ENCODE results near the gene UTS2.

The UTS2 gene

DNA sequence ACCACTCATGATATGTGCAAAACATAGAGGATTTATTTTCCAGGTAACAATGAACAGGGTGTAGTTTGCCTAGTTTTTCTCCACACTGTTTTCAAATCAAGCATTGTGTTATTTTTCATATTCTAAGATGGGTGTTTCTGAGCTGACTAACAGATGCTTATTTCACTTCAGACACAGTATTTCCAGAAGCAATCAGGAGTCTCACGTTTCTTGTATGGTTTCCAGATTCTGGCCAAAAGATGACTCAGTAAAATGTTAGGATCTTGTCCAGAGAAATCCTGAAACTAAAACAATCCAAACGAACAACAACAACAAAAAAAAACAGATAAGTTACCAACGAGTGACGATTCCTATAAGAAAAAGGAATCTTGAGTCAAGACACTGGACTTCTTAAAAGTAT is 5.3 kb downstream of the UTS2 start:
- no peak for TF ChIP-seq FOXP2 (optimal IDR thresholded peaks at IDR 0.05; ENCODE audit: borderline replicate concordance, extremely low read depth, extremely low read length, insufficient read depth)
- TF ChIP-seq SIN3A (IDR thresholded peaks at IDR 0.05; ENCODE audit: borderline replicate concordance, insufficient read depth, low read length) = no peak
- no peak for TF ChIP-seq POLR2AphosphoS5 (IDR thresholded peaks at IDR 0.05; ENCODE audit: low read depth, low read length)
- TF ChIP-seq TAF1 (IDR thresholded peaks at IDR 0.05; ENCODE audit: borderline replicate concordance, insufficient read depth, low read length) = no peak
- no peak for TF ChIP-seq REST (IDR thresholded peaks at IDR 0.05; ENCODE audit: insufficient read depth in 1 of 2, low read depth in 2 of 2, low read length in 2 of 2)

DNA sequence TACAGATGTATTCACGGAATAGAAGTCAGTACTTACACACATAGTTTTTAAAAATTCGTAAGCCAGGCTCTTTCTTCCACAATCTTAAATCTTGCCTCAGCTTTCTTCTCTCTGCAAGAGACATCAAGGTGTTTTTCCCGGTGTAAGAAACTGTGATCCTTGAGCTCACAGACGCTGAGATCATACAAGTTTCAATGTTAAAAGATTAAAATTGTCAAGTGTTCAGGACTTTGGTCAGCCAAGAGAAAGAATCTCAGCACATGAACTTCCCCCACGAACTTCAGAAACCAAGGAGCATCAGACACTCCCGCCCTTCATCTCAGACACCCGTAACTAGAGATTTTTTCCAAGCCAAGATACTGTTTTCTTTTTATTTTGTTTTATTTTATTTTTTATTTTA is 6.2 kb downstream of the UTS2 start:
- TF ChIP-seq REST (IDR thresholded peaks at IDR 0.05; ENCODE audit: insufficient read depth in 1 of 2, low read depth in 2 of 2, low read length in 2 of 2) = no peak
- no peak for TF ChIP-seq SIN3A (IDR thresholded peaks at IDR 0.05; ENCODE audit: borderline replicate concordance, insufficient read depth, low read length)
- TF ChIP-seq FOXP2 (optimal IDR thresholded peaks at IDR 0.05; ENCODE audit: borderline replicate concordance, extremely low read depth, extremely low read length, insufficient read depth) = no peak
- TF ChIP-seq POLR2AphosphoS5 (IDR thresholded peaks at IDR 0.05; ENCODE audit: low read depth, low read length) = no peak
- TF ChIP-seq TAF1 (IDR thresholded peaks at IDR 0.05; ENCODE audit: borderline replicate concordance, insufficient read depth, low read length) = no peak

- TF ChIP-seq POLR2AphosphoS5 (IDR thresholded peaks at IDR 0.05; ENCODE audit: low read depth, low read length) (no peak), FOXP2 (optimal IDR thresholded peaks at IDR 0.05; ENCODE audit: borderline replicate concordance, extremely low read depth, extremely low read length, insufficient read depth) (no peak), TAF1 (IDR thresholded peaks at IDR 0.05; ENCODE audit: borderline replicate concordance, insufficient read depth, low read length) (no peak), REST (IDR thresholded peaks at IDR 0.05; ENCODE audit: insufficient read depth in 1 of 2, low read depth in 2 of 2, low read length in 2 of 2) (no peak), SIN3A (IDR thresholded peaks at IDR 0.05; ENCODE audit: borderline replicate concordance, insufficient read depth, low read length) (no peak)
Observed at GRCh38 chr1:7845761-7846160, 7.1 kb downstream of the UTS2 start.

DNA sequence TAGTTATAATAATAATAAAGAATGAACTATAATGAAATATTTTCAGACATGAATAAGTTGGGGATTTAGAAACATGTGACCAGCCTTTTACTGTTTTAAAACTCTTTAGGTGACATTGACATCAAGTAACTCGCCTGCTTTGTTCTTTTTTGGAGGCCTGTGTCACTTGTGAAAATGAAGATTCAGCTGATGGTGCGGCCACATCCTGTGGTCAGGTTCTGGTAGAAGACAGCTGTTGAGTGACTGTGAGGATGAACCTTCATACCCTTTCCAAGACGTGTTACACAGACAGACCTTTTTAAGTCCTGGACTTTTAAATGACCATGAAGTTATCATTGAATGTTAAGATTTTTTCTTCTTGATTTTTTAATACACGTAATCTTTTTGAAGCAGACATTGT is 10.3 kb downstream of the UTS2 start:
- TF ChIP-seq TAF1 (IDR thresholded peaks at IDR 0.05; ENCODE audit: borderline replicate concordance, insufficient read depth, low read length) (no peak), REST (IDR thresholded peaks at IDR 0.05; ENCODE audit: insufficient read depth in 1 of 2, low read depth in 2 of 2, low read length in 2 of 2) (no peak)

- TF ChIP-seq POLR2AphosphoS5 (IDR thresholded peaks at IDR 0.05; ENCODE audit: low read depth, low read length) (no peak), SIN3A (IDR thresholded peaks at IDR 0.05; ENCODE audit: borderline replicate concordance, insufficient read depth, low read length) (no peak), REST (IDR thresholded peaks at IDR 0.05; ENCODE audit: insufficient read depth in 1 of 2, low read depth in 2 of 2, low read length in 2 of 2) (no peak), TAF1 (IDR thresholded peaks at IDR 0.05; ENCODE audit: borderline replicate concordance, insufficient read depth, low read length) (no peak), FOXP2 (optimal IDR thresholded peaks at IDR 0.05; ENCODE audit: borderline replicate concordance, extremely low read depth, extremely low read length, insufficient read depth) (no peak)
Observed at GRCh38 chr1:7839526-7839925, 13.3 kb downstream of the UTS2 start.

Measured in PFSK-1 (cell line).